ENCODE measurements around the gene CXCL13.

CXCL13 gene

GRCh38 chr4:77615153-77615552 is 9.5 kb downstream of the CXCL13 start:
- no peak overlapping the region for H3K27ac ChIP-seq (ENCODE audit: extremely low read depth, low read depth, low read length)
- H3K4me1 ChIP-seq (ENCODE audit: control insufficient read depth, insufficient read depth, low read length) = no peaks in the 10 kb centered on the region
- no peaks in the 10 kb centered on the region for H3K36me3 ChIP-seq (ENCODE audit: control insufficient read depth in 2 of 2, insufficient read depth in 1 of 2, low read length in 2 of 2)
- ChIA-PET CTCF (interaction anchor here (1.0 to 1.2 kb wide), 3 partner anchors 12 to 15 kb away, joined by 3 to 5 read pairs (median 4); no protein-coding TSS in a partner anchor), POLR2A (no interaction called here)
- no peak overlapping the region for H3K4me3 ChIP-seq (ENCODE audit: low read depth, low read length)
- no peaks in the 10 kb centered on the region for H3K9me3 ChIP-seq (ENCODE audit: control insufficient read depth, insufficient read depth, low read depth, low read length)
- TF ChIP-seq ZNF629 (tag by site-specific recombination; IDR thresholded peaks at IDR 0.05) (no peak), ZNF280D (tag by site-specific recombination; IDR thresholded peaks at IDR 0.05) (no peak), ZFP37 (tag by site-specific recombination; IDR thresholded peaks at IDR 0.05) (no peak), ZNF747 (tag by site-specific recombination; IDR thresholded peaks at IDR 0.05) (no peak), ZNF239 (tag by site-specific recombination; IDR thresholded peaks at IDR 0.05) (no peak), ZNF112 (tag by site-specific recombination; IDR thresholded peaks at IDR 0.05) (no peak), ZNF48 (tag by site-specific recombination; IDR thresholded peaks at IDR 0.05) (no peak), ZNF18 (tag by site-specific recombination; IDR thresholded peaks at IDR 0.05) (no peak), REST (tag by site-specific recombination; IDR thresholded peaks at IDR 0.05) (no peak), ZNF621 (tag by site-specific recombination; IDR thresholded peaks at IDR 0.05) (no peak), ZNF366 (tag by site-specific recombination; conservative IDR thresholded peaks at IDR 0.05) (no peak), IKZF3 (tag by site-specific recombination; IDR thresholded peaks at IDR 0.05) (no peak), PRDM4 (tag by site-specific recombination; IDR thresholded peaks at IDR 0.05) (no peak), ZNF830 (tag by site-specific recombination; IDR thresholded peaks at IDR 0.05; ENCODE audit: low read depth) (no peak), YY2 (tag by site-specific recombination; IDR thresholded peaks at IDR 0.05) (no peak), ZNF302 (tag by site-specific recombination; IDR thresholded peaks at IDR 0.05; ENCODE audit: low read depth) (no peak), TCF7L2 (IDR thresholded peaks at IDR 0.05; ENCODE audit: borderline replicate concordance, low read depth, low read length) (no peak), OVOL3 (tag by site-specific recombination; IDR thresholded peaks at IDR 0.05) (no peak), GFI1B (tag by site-specific recombination; IDR thresholded peaks at IDR 0.05) (no peak)

Measured in HEK293 (cell line).